Measurements from ENCODE around the gene GABRG3.

Gene GABRG3

DNA sequence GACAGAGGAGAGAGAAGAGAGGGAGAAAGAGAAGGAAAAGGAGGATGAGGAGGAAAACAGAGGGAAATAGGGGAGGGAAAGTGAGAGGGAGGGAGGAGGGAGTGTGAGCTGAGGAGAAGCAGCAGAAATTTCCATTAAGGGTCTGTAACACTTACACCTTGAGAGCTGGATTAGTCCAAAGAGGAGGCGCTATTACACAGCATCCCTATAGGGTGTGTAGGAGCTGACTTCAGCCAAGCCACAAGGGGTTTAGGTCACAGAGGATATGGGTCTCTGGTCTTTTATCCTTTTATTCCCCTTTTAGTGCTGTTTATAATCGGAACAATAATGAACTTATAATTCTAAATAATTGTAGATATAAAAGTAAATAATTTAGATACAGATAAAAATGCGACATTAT is 230.4 kb downstream of the GABRG3 start:
- TF ChIP-seq TAF1 (IDR thresholded peaks at IDR 0.05; ENCODE audit: borderline replicate concordance, insufficient read depth, low read length) (no peak), REST (IDR thresholded peaks at IDR 0.05; ENCODE audit: insufficient read depth in 1 of 2, low read depth in 2 of 2, low read length in 2 of 2) (no peak), FOXP2 (optimal IDR thresholded peaks at IDR 0.05; ENCODE audit: borderline replicate concordance, extremely low read depth, extremely low read length, insufficient read depth) (no peak), POLR2AphosphoS5 (IDR thresholded peaks at IDR 0.05; ENCODE audit: low read depth, low read length) (no peak), SIN3A (IDR thresholded peaks at IDR 0.05; ENCODE audit: borderline replicate concordance, insufficient read depth, low read length) (no peak)

GRCh38 chr15:27210176-27210575 is 239.2 kb downstream of the GABRG3 start:
- TF ChIP-seq TAF1 (IDR thresholded peaks at IDR 0.05; ENCODE audit: borderline replicate concordance, insufficient read depth, low read length) (no peak), POLR2AphosphoS5 (IDR thresholded peaks at IDR 0.05; ENCODE audit: low read depth, low read length) (no peak), FOXP2 (optimal IDR thresholded peaks at IDR 0.05; ENCODE audit: borderline replicate concordance, extremely low read depth, extremely low read length, insufficient read depth) (no peak), REST (IDR thresholded peaks at IDR 0.05; ENCODE audit: insufficient read depth in 1 of 2, low read depth in 2 of 2, low read length in 2 of 2) (no peak), SIN3A (IDR thresholded peaks at IDR 0.05; ENCODE audit: borderline replicate concordance, insufficient read depth, low read length) (no peak)

GRCh38 chr15:27214032-27214431 is 243.1 kb downstream of the GABRG3 start:
- TF ChIP-seq POLR2AphosphoS5 (IDR thresholded peaks at IDR 0.05; ENCODE audit: low read depth, low read length) (no peak), FOXP2 (optimal IDR thresholded peaks at IDR 0.05; ENCODE audit: borderline replicate concordance, extremely low read depth, extremely low read length, insufficient read depth) (no peak)

DNA sequence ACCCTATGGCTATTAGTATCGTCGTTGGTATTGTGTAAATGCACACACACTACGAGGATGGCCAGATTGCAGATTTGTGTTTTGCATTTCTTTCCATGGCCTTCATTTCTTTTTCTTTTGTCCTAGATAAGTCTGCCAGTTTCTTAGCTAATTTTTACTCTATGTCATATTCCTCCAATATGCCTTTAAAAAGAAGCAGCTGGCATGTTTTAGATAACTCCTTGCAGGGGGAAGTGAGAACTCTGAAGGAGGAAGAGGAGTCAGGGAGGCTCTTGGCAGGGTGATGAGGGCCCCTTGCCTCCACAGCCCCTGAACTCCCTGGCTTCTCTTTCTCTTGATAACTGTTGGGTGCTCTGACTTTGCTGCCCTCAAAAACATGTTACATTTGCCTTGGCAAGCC is 244.0 kb downstream of the GABRG3 start:
- TF ChIP-seq SIN3A (IDR thresholded peaks at IDR 0.05; ENCODE audit: borderline replicate concordance, insufficient read depth, low read length) (no peak), FOXP2 (optimal IDR thresholded peaks at IDR 0.05; ENCODE audit: borderline replicate concordance, extremely low read depth, extremely low read length, insufficient read depth) (no peak), REST (IDR thresholded peaks at IDR 0.05; ENCODE audit: insufficient read depth in 1 of 2, low read depth in 2 of 2, low read length in 2 of 2) (no peak), TAF1 (IDR thresholded peaks at IDR 0.05; ENCODE audit: borderline replicate concordance, insufficient read depth, low read length) (no peak), POLR2AphosphoS5 (IDR thresholded peaks at IDR 0.05; ENCODE audit: low read depth, low read length) (no peak)

DNA sequence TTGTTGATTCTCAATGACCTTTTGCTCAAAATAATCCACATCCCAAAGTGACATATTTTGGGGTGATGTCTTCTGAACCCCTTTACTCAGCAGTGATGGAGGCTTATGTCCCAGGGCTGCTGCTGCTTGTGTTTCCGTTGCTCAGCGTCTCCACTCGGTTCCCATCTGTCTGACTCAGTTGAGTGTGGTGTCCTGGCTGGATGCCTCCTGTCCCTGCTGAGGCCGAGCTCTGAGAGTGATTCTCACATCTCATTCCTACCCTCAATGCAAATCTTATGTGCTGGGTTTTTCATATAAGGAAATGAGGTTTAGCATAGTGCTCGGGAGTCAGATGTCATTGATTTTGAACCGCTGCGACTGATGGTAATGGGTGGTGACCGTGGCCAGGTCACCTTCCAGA is 247.4 kb downstream of the GABRG3 start:
- TF ChIP-seq POLR2AphosphoS5 (IDR thresholded peaks at IDR 0.05; ENCODE audit: low read depth, low read length) (no peak), SIN3A (IDR thresholded peaks at IDR 0.05; ENCODE audit: borderline replicate concordance, insufficient read depth, low read length) (no peak), REST (IDR thresholded peaks at IDR 0.05; ENCODE audit: insufficient read depth in 1 of 2, low read depth in 2 of 2, low read length in 2 of 2) (no peak), FOXP2 (optimal IDR thresholded peaks at IDR 0.05; ENCODE audit: borderline replicate concordance, extremely low read depth, extremely low read length, insufficient read depth) (no peak), TAF1 (IDR thresholded peaks at IDR 0.05; ENCODE audit: borderline replicate concordance, insufficient read depth, low read length) (no peak)

All from PFSK-1 (cell line).